GM23338 (cell line): Measurements from ENCODE around the gene HSD11B1. TPM values are rescaled to one million over a fixed set of nuclear protein-coding genes. Genes with fewer than 3 reads are reported as not detected.

Experiments used
- ATAC-seq: fragments of 200-7000 bp; cut with Tn5 transposase; 3 replicates; pipeline ENCODE4 v1.9.1; 2020
- DNase-seq: peaks from one replicate; pipeline ENCODE4 v3.0.0-alpha.2; 2015; ENCODE audit warnings: low spot score
- H2AFZ ChIP-seq: fragments of 200-600 bp; sonication (generic); 2 replicates; pipeline ENCODE4 v1.8.0; 2016; ENCODE audit warnings: antibody characterized with exemption, mild to moderate bottlenecking, moderate library complexity
- H3F3A ChIP-seq: fragments of 200-600 bp; sonication (generic); replicated peaks from 2 replicates; pipeline ENCODE4 v1.8.0; 2017; ENCODE audit warnings: antibody characterized with exemption, mixed run types, low read depth
- H3K27ac ChIP-seq: fragments of 200-600 bp; sonication (generic); 2 replicates; pipeline ENCODE4 v1.6.1; 2016; ENCODE audit warnings: low read depth
- H3K27me3 ChIP-seq: fragments of 200-600 bp; sonication (generic); 2 replicates; pipeline ENCODE4 v1.8.0; 2016; ENCODE audit warnings: mild to moderate bottlenecking, mixed run types, moderate library complexity; ENCODE audit not compliant: insufficient read depth
- H3K36me3 ChIP-seq: fragments of 200-600 bp; sonication (generic); 2 replicates; pipeline ENCODE4 v1.8.0; 2016; ENCODE audit warnings: mild to moderate bottlenecking; ENCODE audit not compliant: insufficient read depth
- H3K4me1 ChIP-seq: fragments of 200-600 bp; sonication (generic); 2 replicates; pipeline ENCODE4 v1.8.0; 2016; ENCODE audit warnings: mild to moderate bottlenecking, moderate library complexity; ENCODE audit not compliant: insufficient read depth
- H3K4me2 ChIP-seq: fragments of 200-600 bp; sonication (generic); 2 replicates; pipeline ENCODE4 v1.7.1; 2017; ENCODE audit warnings: mixed run types
- H3K4me3 ChIP-seq: fragments of 200-600 bp; sonication (generic); 2 replicates; pipeline ENCODE4 v1.6.1; 2016; ENCODE audit warnings: mixed run types
- H3K79me2 ChIP-seq: fragments of 200-600 bp; sonication (generic); replicated peaks from 2 replicates; pipeline ENCODE4 v1.8.0; 2017; ENCODE audit warnings: mild to moderate bottlenecking; ENCODE audit not compliant: insufficient read depth
- H3K9me2 ChIP-seq: fragments of 200-600 bp; sonication (generic); 2 replicates; pipeline ENCODE4 v1.8.0; 2017; ENCODE audit not compliant: insufficient read depth
- H4K20me1 ChIP-seq: fragments of 200-600 bp; sonication (generic); replicated peaks from 2 replicates; pipeline ENCODE4 v1.8.0; 2017; ENCODE audit warnings: mild to moderate bottlenecking; ENCODE audit not compliant: insufficient read depth
- H3K27ac Mint-ChIP-seq: 2 replicates; pipeline ENCODE4 v1.8.0; 2020; ENCODE audit warnings: inconsistent platforms, mild to moderate bottlenecking, moderate library complexity, mixed read lengths
- H3K27me3 Mint-ChIP-seq: 3 replicates; pipeline ENCODE4 v1.8.0; 2022; ENCODE audit warnings: low read depth, mild to moderate bottlenecking, moderate library complexity, mixed read lengths, inconsistent platforms; ENCODE audit not compliant: insufficient read depth, poor library complexity
- H3K36me3 Mint-ChIP-seq: 3 replicates; pipeline ENCODE4 v1.8.0; 2021; ENCODE audit warnings: low read depth, mild to moderate bottlenecking, inconsistent platforms, moderate library complexity, mixed read lengths
- H3K4me1 Mint-ChIP-seq: 3 replicates; pipeline ENCODE4 v1.8.0; 2020; ENCODE audit warnings: mild to moderate bottlenecking, inconsistent platforms, mixed read lengths
- H3K4me3 Mint-ChIP-seq: 3 replicates; pipeline ENCODE4 v1.8.0; 2021; ENCODE audit warnings: moderate library complexity, mild to moderate bottlenecking, inconsistent platforms, mixed read lengths
- H3K9me3 Mint-ChIP-seq: 3 replicates; pipeline ENCODE4 v1.8.0; 2020; ENCODE audit warnings: moderate library complexity, mild to moderate bottlenecking, inconsistent platforms, mixed read lengths
- CREB1 ChIP-seq: fragments of 250-450 bp; sonication (Bioruptor Pico); IDR thresholded peaks from 2 replicates; pipeline ENCODE4 v1.5.0; 2020; ENCODE audit warnings: low read depth, mild to moderate bottlenecking, moderate library complexity
- EZH2 ChIP-seq: fragments of 200-600 bp; sonication (generic); IDR thresholded peaks from one replicate; pipeline ENCODE4 v1.8.0; 2017; ENCODE audit warnings: antibody characterized with exemption, mild to moderate bottlenecking, low read depth; ENCODE audit not compliant: unreplicated experiment
- EZH2phosphoT487 ChIP-seq: fragments of 200-600 bp; sonication (generic); IDR thresholded peaks from one replicate; pipeline ENCODE4 v1.8.1; 2018; ENCODE audit warnings: antibody characterized with exemption; ENCODE audit not compliant: unreplicated experiment
- JUNB ChIP-seq: IDR thresholded peaks from one replicate; pipeline ENCODE4 v1.6.1; 2016; ENCODE audit warnings: antibody characterized with exemption; ENCODE audit not compliant: unreplicated experiment
- NANOG ChIP-seq: IDR thresholded peaks from 2 replicates; pipeline ENCODE4 v1.6.1; 2016; ENCODE audit warnings: antibody characterized with exemption, borderline replicate concordance
- POLR2AphosphoS5 ChIP-seq: IDR thresholded peaks from 2 replicates; pipeline ENCODE4 v1.6.1; 2016; ENCODE audit warnings: antibody characterized with exemption, low read depth
- STAT1 ChIP-seq: IDR thresholded peaks from one replicate; pipeline ENCODE4 v1.6.1; 2016; ENCODE audit warnings: antibody characterized with exemption; ENCODE audit not compliant: unreplicated experiment
- ZNF114 ChIP-seq: fragments of 250-450 bp; sonication (Bioruptor Pico); IDR thresholded peaks from 2 replicates; pipeline ENCODE4 v1.5.0; 2020; ENCODE audit warnings: mild to moderate bottlenecking, moderate library complexity
- ZNF331 ChIP-seq: fragments of 250-450 bp; sonication (Bioruptor Pico); IDR thresholded peaks from 2 replicates; pipeline ENCODE4 v1.5.0; 2020; ENCODE audit warnings: low read depth, mild to moderate bottlenecking, moderate library complexity
- polyA plus RNA-seq: library from polyadenylated mRNA; unstranded; fragments of >200 nt; fragmentation: Nextera tagmentation; extraction: Ambion mirVana; gene quantifications from 2 replicates; pipeline ENCODE4 v1.2.1, GENCODE V29; 2016
- total RNA-seq: library from RNA; depleted of rRNA; stranded (reverse); fragments of >200 nt; shearing (Covaris generic); gene quantifications from 2 replicates; pipeline ENCODE4 v1.2.3, GENCODE V29; 2014
- TF ChIP-seq, protein P1 (sequence below): IDR thresholded peaks from one replicate; pipeline ENCODE4 v1.6.1; 2018; ENCODE audit warnings: antibody characterized with exemption; ENCODE audit not compliant: unreplicated experiment
- TF ChIP-seq, protein P2 (sequence below), 2 experiments: fragments of 200-600 bp in 1 of 2; sonication (generic) in 1 of 2; conservative IDR thresholded peaks; 2 replicates each; pipeline versions ENCODE4 v1.5.1 to v1.6.1; 2016 to 2017; ENCODE audit warnings: antibody characterized with exemption in 2 of 2, low read depth in 2 of 2, mild to moderate bottlenecking in 2 of 2, moderate library complexity in 1 of 2
- TF ChIP-seq, protein P3 (sequence below): IDR thresholded peaks from 2 replicates; pipeline ENCODE4 v1.6.1; 2016; ENCODE audit warnings: antibody characterized with exemption
- TF ChIP-seq, protein P4 (sequence below): fragments of 250-450 bp; sonication (Bioruptor Pico); IDR thresholded peaks from 2 replicates; pipeline ENCODE4 v1.5.0; 2020; ENCODE audit warnings: mild to moderate bottlenecking, moderate library complexity

HSD11B1 gene
- total and polyA plus RNA-seq, 2 experiments from 2014 or later, result not detected

DNA sequence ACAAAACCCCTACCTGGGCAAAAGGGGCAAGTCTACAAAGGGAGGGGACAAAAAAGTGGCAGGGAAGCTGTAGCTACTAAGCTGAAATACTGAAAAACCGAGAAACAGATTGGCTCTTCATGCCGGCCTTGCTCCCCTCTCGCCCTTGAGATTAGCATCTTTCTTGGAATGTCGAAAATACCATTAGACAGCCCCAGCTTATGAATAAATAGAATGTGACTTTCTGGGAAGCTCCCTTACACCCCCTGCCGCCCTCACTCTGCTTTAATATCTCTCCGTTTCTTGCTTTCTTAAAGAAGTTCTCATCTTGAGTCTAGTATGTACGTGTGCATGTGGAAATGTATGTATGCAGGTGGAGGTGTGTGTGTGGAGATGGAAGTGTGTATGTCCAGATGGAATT is 65.3 kb downstream of the HSD11B1 start:
- DNase-seq (no peak), ATAC-seq (no peak)
- H3K79me2 ChIP-seq, result no peaks in the 10 kb centered on the region
- no peak overlapping the region for H3K27ac ChIP-seq
- H3K27me3 ChIP-seq, result no peaks in the 10 kb centered on the region
- no peak overlapping the region for H3K27ac Mint-ChIP-seq
- no peak for TF ChIP-seq POLR2AphosphoS5
- TF ChIP-seq, protein P1, sequence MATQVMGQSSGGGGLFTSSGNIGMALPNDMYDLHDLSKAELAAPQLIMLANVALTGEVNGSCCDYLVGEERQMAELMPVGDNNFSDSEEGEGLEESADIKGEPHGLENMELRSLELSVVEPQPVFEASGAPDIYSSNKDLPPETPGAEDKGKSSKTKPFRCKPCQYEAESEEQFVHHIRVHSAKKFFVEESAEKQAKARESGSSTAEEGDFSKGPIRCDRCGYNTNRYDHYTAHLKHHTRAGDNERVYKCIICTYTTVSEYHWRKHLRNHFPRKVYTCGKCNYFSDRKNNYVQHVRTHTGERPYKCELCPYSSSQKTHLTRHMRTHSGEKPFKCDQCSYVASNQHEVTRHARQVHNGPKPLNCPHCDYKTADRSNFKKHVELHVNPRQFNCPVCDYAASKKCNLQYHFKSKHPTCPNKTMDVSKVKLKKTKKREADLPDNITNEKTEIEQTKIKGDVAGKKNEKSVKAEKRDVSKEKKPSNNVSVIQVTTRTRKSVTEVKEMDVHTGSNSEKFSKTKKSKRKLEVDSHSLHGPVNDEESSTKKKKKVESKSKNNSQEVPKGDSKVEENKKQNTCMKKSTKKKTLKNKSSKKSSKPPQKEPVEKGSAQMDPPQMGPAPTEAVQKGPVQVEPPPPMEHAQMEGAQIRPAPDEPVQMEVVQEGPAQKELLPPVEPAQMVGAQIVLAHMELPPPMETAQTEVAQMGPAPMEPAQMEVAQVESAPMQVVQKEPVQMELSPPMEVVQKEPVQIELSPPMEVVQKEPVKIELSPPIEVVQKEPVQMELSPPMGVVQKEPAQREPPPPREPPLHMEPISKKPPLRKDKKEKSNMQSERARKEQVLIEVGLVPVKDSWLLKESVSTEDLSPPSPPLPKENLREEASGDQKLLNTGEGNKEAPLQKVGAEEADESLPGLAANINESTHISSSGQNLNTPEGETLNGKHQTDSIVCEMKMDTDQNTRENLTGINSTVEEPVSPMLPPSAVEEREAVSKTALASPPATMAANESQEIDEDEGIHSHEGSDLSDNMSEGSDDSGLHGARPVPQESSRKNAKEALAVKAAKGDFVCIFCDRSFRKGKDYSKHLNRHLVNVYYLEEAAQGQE, result no peak
- no peak for TF ChIP-seq EZH2phosphoT487
- TF ChIP-seq NANOG, result no peak
- TF ChIP-seq, protein P2, sequence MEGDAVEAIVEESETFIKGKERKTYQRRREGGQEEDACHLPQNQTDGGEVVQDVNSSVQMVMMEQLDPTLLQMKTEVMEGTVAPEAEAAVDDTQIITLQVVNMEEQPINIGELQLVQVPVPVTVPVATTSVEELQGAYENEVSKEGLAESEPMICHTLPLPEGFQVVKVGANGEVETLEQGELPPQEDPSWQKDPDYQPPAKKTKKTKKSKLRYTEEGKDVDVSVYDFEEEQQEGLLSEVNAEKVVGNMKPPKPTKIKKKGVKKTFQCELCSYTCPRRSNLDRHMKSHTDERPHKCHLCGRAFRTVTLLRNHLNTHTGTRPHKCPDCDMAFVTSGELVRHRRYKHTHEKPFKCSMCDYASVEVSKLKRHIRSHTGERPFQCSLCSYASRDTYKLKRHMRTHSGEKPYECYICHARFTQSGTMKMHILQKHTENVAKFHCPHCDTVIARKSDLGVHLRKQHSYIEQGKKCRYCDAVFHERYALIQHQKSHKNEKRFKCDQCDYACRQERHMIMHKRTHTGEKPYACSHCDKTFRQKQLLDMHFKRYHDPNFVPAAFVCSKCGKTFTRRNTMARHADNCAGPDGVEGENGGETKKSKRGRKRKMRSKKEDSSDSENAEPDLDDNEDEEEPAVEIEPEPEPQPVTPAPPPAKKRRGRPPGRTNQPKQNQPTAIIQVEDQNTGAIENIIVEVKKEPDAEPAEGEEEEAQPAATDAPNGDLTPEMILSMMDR (conservative IDR thresholded peaks at IDR 0.05; ENCODE audit: low read depth in 2 of 2), result no peak
- TF ChIP-seq ZNF114 (CRISPR knock-in tag), result no peak
- TF ChIP-seq, protein P3, sequence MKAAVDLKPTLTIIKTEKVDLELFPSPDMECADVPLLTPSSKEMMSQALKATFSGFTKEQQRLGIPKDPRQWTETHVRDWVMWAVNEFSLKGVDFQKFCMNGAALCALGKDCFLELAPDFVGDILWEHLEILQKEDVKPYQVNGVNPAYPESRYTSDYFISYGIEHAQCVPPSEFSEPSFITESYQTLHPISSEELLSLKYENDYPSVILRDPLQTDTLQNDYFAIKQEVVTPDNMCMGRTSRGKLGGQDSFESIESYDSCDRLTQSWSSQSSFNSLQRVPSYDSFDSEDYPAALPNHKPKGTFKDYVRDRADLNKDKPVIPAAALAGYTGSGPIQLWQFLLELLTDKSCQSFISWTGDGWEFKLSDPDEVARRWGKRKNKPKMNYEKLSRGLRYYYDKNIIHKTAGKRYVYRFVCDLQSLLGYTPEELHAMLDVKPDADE, result no peak
- TF ChIP-seq, protein P4, sequence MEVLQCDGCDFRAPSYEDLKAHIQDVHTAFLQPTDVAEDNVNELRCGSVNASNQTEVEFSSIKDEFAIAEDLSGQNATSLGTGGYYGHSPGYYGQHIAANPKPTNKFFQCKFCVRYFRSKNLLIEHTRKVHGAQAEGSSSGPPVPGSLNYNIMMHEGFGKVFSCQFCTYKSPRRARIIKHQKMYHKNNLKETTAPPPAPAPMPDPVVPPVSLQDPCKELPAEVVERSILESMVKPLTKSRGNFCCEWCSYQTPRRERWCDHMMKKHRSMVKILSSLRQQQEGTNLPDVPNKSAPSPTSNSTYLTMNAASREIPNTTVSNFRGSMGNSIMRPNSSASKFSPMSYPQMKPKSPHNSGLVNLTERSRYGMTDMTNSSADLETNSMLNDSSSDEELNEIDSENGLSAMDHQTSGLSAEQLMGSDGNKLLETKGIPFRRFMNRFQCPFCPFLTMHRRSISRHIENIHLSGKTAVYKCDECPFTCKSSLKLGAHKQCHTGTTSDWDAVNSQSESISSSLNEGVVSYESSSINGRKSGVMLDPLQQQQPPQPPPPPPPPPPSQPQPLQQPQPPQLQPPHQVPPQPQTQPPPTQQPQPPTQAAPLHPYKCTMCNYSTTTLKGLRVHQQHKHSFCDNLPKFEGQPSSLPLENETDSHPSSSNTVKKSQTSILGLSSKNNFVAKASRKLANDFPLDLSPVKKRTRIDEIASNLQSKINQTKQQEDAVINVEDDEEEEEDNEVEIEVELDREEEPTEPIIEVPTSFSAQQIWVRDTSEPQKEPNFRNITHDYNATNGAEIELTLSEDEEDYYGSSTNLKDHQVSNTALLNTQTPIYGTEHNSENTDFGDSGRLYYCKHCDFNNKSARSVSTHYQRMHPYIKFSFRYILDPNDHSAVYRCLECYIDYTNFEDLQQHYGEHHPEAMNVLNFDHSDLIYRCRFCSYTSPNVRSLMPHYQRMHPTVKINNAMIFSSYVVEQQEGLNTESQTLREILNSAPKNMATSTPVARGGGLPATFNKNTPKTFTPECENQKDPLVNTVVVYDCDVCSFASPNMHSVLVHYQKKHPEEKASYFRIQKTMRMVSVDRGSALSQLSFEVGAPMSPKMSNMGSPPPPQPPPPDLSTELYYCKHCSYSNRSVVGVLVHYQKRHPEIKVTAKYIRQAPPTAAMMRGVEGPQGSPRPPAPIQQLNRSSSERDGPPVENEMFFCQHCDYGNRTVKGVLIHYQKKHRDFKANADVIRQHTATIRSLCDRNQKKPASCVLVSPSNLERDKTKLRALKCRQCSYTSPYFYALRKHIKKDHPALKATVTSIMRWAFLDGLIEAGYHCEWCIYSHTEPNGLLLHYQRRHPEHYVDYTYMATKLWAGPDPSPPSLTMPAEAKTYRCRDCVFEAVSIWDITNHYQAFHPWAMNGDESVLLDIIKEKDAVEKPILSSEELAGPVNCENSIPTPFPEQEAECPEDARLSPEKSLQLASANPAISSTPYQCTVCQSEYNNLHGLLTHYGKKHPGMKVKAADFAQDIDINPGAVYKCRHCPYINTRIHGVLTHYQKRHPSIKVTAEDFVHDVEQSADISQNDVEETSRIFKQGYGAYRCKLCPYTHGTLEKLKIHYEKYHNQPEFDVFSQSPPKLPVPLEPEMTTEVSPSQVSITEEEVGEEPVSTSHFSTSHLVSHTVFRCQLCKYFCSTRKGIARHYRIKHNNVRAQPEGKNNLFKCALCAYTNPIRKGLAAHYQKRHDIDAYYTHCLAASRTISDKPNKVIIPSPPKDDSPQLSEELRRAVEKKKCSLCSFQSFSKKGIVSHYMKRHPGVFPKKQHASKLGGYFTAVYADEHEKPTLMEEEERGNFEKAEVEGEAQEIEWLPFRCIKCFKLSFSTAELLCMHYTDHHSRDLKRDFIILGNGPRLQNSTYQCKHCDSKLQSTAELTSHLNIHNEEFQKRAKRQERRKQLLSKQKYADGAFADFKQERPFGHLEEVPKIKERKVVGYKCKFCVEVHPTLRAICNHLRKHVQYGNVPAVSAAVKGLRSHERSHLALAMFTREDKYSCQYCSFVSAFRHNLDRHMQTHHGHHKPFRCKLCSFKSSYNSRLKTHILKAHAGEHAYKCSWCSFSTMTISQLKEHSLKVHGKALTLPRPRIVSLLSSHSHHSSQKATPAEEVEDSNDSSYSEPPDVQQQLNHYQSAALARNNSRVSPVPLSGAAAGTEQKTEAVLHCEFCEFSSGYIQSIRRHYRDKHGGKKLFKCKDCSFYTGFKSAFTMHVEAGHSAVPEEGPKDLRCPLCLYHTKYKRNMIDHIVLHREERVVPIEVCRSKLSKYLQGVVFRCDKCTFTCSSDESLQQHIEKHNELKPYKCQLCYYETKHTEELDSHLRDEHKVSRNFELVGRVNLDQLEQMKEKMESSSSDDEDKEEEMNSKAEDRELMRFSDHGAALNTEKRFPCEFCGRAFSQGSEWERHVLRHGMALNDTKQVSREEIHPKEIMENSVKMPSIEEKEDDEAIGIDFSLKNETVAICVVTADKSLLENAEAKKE, result no peak
- TF ChIP-seq ZNF331 (CRISPR knock-in tag), result no peak
- TF ChIP-seq CREB1 (CRISPR knock-in tag), result no peak
- no peak for TF ChIP-seq STAT1
- TF ChIP-seq EZH2, result no peak
- TF ChIP-seq JUNB, result no peak
- H2AFZ ChIP-seq, result peak overlapping the region; percentile 63; the same call in 1 of the 2 replicates
- H4K20me1 ChIP-seq, result no peaks in the 10 kb centered on the region
- no peak overlapping the region for H3K4me2 ChIP-seq
- no peak overlapping the region for H3K4me3 Mint-ChIP-seq
- H3K36me3 ChIP-seq, result no peaks in the 10 kb centered on the region
- H3K36me3 Mint-ChIP-seq, result no peaks in the 10 kb centered on the region
- no peaks in the 10 kb centered on the region for H3K27me3 Mint-ChIP-seq
- H3K9me2 ChIP-seq, result peaks cover 4% of the 10 kb centered on the region; the same call in 1 of the 2 replicates
- peaks cover 9% of the 10 kb centered on the region for H3K4me1 Mint-ChIP-seq
- H3K4me3 ChIP-seq, result no peak overlapping the region
- no peaks in the 10 kb centered on the region for H3F3A ChIP-seq
- no peaks in the 10 kb centered on the region for H3K9me3 Mint-ChIP-seq
- H3K4me1 ChIP-seq, result peaks cover 8% of the 10 kb centered on the region; the same call in 1 of the 2 replicates
